HG03378 (cell line): Measurements from ENCODE around the gene PLD6.
"Not testable (repeated sequence)": the region's sequence is repeated elsewhere in the genome, so short reads cannot be mapped to it uniquely, and the experiment has no call there.

ENCODE experiments used
- ATAC-seq: cut with Tn5 transposase; IDR thresholded peaks from one replicate; pipeline ENCODE4 v1.9.1; 2021; ENCODE audit warnings: mild to moderate bottlenecking, moderate library complexity; ENCODE audit not compliant: unreplicated experiment

PLD6 gene

GRCh38 chr17:17201907-17202306, 4.2 kb downstream of the PLD6 start:
- no peak for ATAC-seq

- ATAC-seq: no peak
Observed at GRCh38 chr17:17201271-17201670, 4.9 kb downstream of the PLD6 start.

GRCh38 chr17:17200831-17201230, 5.3 kb downstream of the PLD6 start:
- no peak for ATAC-seq

GRCh38 chr17:17200311-17200710, 5.8 kb downstream of the PLD6 start:
- ATAC-seq: no peak

- ATAC-seq: no peak
Observed at GRCh38 chr17:17198281-17198680, 7.9 kb downstream of the PLD6 start.

GRCh38 chr17:17196776-17197175, 9.4 kb downstream of the PLD6 start:
- no peak for ATAC-seq

GRCh38 chr17:17195466-17195865, 10.7 kb downstream of the PLD6 start:
- ATAC-seq: not testable (repeated sequence)

GRCh38 chr17:17191961-17192381, 14.2 kb downstream of the PLD6 start:
- ATAC-seq: no peak

- ATAC-seq: no peak
Observed at GRCh38 chr17:17191346-17191792, 14.8 kb downstream of the PLD6 start.

GRCh38 chr17:17190188-17190587, 15.9 kb downstream of the PLD6 start:
- ATAC-seq: no peak

GRCh38 chr17:17189559-17189958, 16.6 kb downstream of the PLD6 start:
- no peak for ATAC-seq

GRCh38 chr17:17188586-17188985, 17.5 kb downstream of the PLD6 start:
- ATAC-seq: no peak

- no peak for ATAC-seq
Observed at GRCh38 chr17:17186551-17187505, 19.3 kb downstream of the PLD6 start.

- no peak for ATAC-seq
Observed at GRCh38 chr17:17186051-17186450, 20.1 kb downstream of the PLD6 start.

GRCh38 chr17:17184985-17185757, 21.0 kb downstream of the PLD6 start:
- not testable (repeated sequence) for ATAC-seq

GRCh38 chr17:17183744-17184143, 22.4 kb downstream of the PLD6 start:
- no peak for ATAC-seq

- no peak for ATAC-seq
Observed at GRCh38 chr17:17182598-17183136, 23.5 kb downstream of the PLD6 start.

- no peak for ATAC-seq
Observed at GRCh38 chr17:17181666-17182597, 24.2 kb downstream of the PLD6 start.

- ATAC-seq: no peak
Observed at GRCh38 chr17:17180741-17181525, 25.2 kb downstream of the PLD6 start.
